ENCODE data around the gene EYA2.
"Not testable (repeated sequence)": the region's sequence is repeated elsewhere in the genome, so short reads cannot be mapped to it uniquely, and the experiment has no call there.

Gene EYA2

DNA sequence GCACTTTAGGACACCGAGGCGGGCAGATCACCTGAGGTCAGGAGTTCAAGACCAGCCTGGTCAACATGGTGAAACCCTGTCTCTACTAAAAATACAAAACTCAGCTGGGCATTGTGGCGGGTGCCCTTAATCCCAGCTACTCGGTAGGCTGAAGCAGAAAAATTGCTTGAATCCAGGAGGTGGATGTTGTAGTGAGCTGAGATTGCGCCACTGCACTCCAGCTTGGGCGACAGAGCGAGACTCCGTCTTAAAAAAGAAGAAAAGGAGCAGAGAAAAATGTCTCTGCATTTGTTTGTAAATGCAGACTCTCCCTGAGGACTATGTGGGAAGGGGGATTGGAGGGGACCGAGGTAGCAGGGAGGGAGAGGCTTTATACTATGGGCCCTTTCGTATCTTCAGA, 311.9 kb downstream of the EYA2 start:
- H3K27me3 ChIP-seq (ENCODE audit: control insufficient read depth, insufficient read depth, low read length); H3K9ac ChIP-seq (ENCODE audit: low read length); H3K4me3 ChIP-seq (ENCODE audit: low read length); H3K4me1 ChIP-seq (ENCODE audit: control insufficient read depth, insufficient read depth, low read length); H3K27ac ChIP-seq (ENCODE audit: low read depth, low read length): not testable (repeated sequence)
- peaks cover 16% of the 10 kb centered on the region for H3K36me3 ChIP-seq (ENCODE audit: control insufficient read depth, insufficient read depth, low read length)

GRCh38 chr20:47206962-47207641, 312.5 kb downstream of the EYA2 start:
- no peak overlapping the region for H3K9ac ChIP-seq (ENCODE audit: low read length)
- peaks cover 22% of the 10 kb centered on the region for H3K36me3 ChIP-seq (ENCODE audit: control insufficient read depth, insufficient read depth, low read length)
- H3K4me3 ChIP-seq (ENCODE audit: low read length) = no peak overlapping the region
- H3K27me3 ChIP-seq (ENCODE audit: control insufficient read depth, insufficient read depth, low read length) = no peaks in the 10 kb centered on the region
- H3K4me1 ChIP-seq (ENCODE audit: control insufficient read depth, insufficient read depth, low read length) = no peaks in the 10 kb centered on the region
- no peak overlapping the region for H3K27ac ChIP-seq (ENCODE audit: low read depth, low read length)

DNA sequence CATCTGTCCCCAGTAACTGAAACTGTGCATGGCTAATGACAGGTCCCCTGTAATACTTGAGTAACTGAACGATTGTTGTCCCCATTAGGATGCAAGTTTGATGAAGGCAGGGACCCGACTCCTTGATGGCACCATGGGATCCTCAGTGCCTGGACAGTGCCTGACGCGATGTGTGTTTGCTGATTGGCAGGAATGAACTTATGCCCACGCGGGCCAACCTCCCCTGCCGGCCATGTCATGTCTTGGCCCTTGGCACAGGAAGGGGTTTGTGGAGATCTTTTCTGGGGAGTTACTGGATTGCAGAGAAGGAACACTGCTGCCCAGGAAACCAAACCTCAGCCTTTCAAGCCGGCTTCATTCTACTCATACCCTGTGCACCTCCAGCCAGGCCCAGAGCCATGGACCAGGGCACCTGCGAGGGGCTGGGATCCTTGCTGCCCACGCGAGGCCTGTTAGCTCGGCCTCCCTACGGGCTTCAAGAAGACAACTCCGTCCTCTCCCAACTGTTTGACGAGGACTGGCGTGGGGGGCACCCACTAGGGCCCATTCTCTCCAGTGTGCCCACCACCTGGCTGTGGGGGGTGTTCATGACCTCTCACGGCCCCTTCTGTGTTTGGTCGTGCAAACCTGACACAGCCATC, 314.0 kb downstream of the EYA2 start:
- no peak overlapping the region for H3K9ac ChIP-seq (ENCODE audit: low read length)
- no peak overlapping the region for H3K27ac ChIP-seq (ENCODE audit: low read depth, low read length)
- H3K4me3 ChIP-seq (ENCODE audit: low read length) = no peak overlapping the region
- no peaks in the 10 kb centered on the region for H3K27me3 ChIP-seq (ENCODE audit: control insufficient read depth, insufficient read depth, low read length)
- peaks cover 25% of the 10 kb centered on the region for H3K36me3 ChIP-seq (ENCODE audit: control insufficient read depth, insufficient read depth, low read length)
- H3K4me1 ChIP-seq (ENCODE audit: control insufficient read depth, insufficient read depth, low read length) = no peaks in the 10 kb centered on the region

- H3K27ac ChIP-seq (ENCODE audit: low read depth, low read length) = no peak overlapping the region
- H3K36me3 ChIP-seq (ENCODE audit: control insufficient read depth, insufficient read depth, low read length) = peaks cover 25% of the 10 kb centered on the region
- no peak overlapping the region for H3K4me3 ChIP-seq (ENCODE audit: low read length)
- no peaks in the 10 kb centered on the region for H3K27me3 ChIP-seq (ENCODE audit: control insufficient read depth, insufficient read depth, low read length)
- H3K4me1 ChIP-seq (ENCODE audit: control insufficient read depth, insufficient read depth, low read length) = no peaks in the 10 kb centered on the region
- no peak overlapping the region for H3K9ac ChIP-seq (ENCODE audit: low read length)
Measured at GRCh38 chr20:47209982-47210381, 315.3 kb downstream of the EYA2 start.

- H3K4me1 ChIP-seq (ENCODE audit: control insufficient read depth, insufficient read depth, low read length) = no peaks in the 10 kb centered on the region
- H3K27me3 ChIP-seq (ENCODE audit: control insufficient read depth, insufficient read depth, low read length) = no peaks in the 10 kb centered on the region
- peaks cover 25% of the 10 kb centered on the region for H3K36me3 ChIP-seq (ENCODE audit: control insufficient read depth, insufficient read depth, low read length)
- H3K9ac ChIP-seq (ENCODE audit: low read length) = no peak overlapping the region
- no peak overlapping the region for H3K4me3 ChIP-seq (ENCODE audit: low read length)
- H3K27ac ChIP-seq (ENCODE audit: low read depth, low read length) = no peak overlapping the region
Measured at GRCh38 chr20:47210470-47210869, 315.8 kb downstream of the EYA2 start.

- no peak overlapping the region for H3K27ac ChIP-seq (ENCODE audit: low read depth, low read length)
- H3K4me1 ChIP-seq (ENCODE audit: control insufficient read depth, insufficient read depth, low read length) = no peaks in the 10 kb centered on the region
- H3K27me3 ChIP-seq (ENCODE audit: control insufficient read depth, insufficient read depth, low read length) = no peaks in the 10 kb centered on the region
- H3K4me3 ChIP-seq (ENCODE audit: low read length) = no peak overlapping the region
- peaks cover 25% of the 10 kb centered on the region for H3K36me3 ChIP-seq (ENCODE audit: control insufficient read depth, insufficient read depth, low read length)
- no peak overlapping the region for H3K9ac ChIP-seq (ENCODE audit: low read length)
Measured at GRCh38 chr20:47211036-47211435, 316.4 kb downstream of the EYA2 start.

GRCh38 chr20:47212606-47213207, 318.1 kb downstream of the EYA2 start:
- no peak overlapping the region for H3K27ac ChIP-seq (ENCODE audit: low read depth, low read length)
- H3K4me1 ChIP-seq (ENCODE audit: control insufficient read depth, insufficient read depth, low read length) = no peaks in the 10 kb centered on the region
- H3K27me3 ChIP-seq (ENCODE audit: control insufficient read depth, insufficient read depth, low read length) = no peaks in the 10 kb centered on the region
- H3K36me3 ChIP-seq (ENCODE audit: control insufficient read depth, insufficient read depth, low read length) = peaks cover 28% of the 10 kb centered on the region
- no peak overlapping the region for H3K4me3 ChIP-seq (ENCODE audit: low read length)
- no peak overlapping the region for H3K9ac ChIP-seq (ENCODE audit: low read length)

DNA sequence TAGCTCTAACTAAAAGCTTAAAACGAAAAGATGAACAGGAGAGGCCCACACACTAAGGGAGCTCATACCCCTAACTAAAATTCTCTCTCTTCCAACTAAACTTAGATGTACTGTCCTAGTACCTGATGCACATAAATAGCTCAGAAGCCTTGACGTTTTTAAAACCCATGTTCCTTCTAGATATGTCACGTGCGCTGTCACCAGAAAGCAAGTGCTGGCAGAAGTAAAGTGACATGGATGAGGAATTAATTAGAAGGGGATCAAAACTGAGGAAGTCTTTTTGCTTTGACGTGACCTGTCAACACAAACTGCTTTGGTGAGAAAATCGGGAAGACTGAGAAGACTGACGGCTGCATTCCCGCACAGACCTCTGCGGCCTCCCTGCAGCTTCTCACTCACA, 319.3 kb downstream of the EYA2 start:
- H3K36me3 ChIP-seq (ENCODE audit: control insufficient read depth, insufficient read depth, low read length) = peaks cover 28% of the 10 kb centered on the region
- no peaks in the 10 kb centered on the region for H3K27me3 ChIP-seq (ENCODE audit: control insufficient read depth, insufficient read depth, low read length)
- no peak overlapping the region for H3K27ac ChIP-seq (ENCODE audit: low read depth, low read length)
- H3K4me1 ChIP-seq (ENCODE audit: control insufficient read depth, insufficient read depth, low read length) = no peaks in the 10 kb centered on the region
- no peak overlapping the region for H3K9ac ChIP-seq (ENCODE audit: low read length)
- H3K4me3 ChIP-seq (ENCODE audit: low read length) = no peak overlapping the region

- peaks cover 19% of the 10 kb centered on the region for H3K36me3 ChIP-seq (ENCODE audit: control insufficient read depth, insufficient read depth, low read length)
Measured at GRCh38 chr20:47215653-47216397, 321.2 kb downstream of the EYA2 start.

DNA sequence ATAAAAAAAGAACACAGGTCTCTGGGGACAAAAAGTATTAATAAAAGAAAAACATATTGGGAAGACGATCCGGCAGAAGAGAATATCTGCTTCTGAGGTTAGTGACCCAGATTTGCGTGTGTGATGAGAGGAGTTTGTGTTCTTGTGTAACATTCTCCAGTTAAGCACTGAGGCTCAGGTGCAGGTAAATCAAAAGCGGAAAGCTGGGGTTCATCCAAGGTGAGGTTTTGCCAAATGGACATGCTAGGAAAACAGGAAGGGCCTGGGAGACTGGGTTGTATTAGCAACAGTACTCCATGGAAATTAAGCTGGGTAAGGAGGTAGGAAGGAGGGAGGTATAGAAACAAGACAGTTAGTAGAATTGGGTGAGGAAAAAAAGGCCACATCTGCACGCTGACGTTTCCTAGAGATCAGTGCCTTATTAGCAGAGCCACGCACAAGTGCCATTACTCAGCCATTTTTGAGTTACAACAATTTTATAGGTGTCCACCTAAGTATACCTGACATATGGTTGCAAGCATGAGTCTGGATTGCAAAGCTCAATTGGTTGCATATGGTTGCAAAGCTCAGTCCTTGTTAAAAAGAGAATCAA, 322.3 kb downstream of the EYA2 start:
- peaks cover 19% of the 10 kb centered on the region for H3K36me3 ChIP-seq (ENCODE audit: control insufficient read depth, insufficient read depth, low read length)
- no peaks in the 10 kb centered on the region for H3K27me3 ChIP-seq (ENCODE audit: control insufficient read depth, insufficient read depth, low read length)
- H3K27ac ChIP-seq (ENCODE audit: low read depth, low read length) = no peak overlapping the region
- no peak overlapping the region for H3K9ac ChIP-seq (ENCODE audit: low read length)
- no peak overlapping the region for H3K4me3 ChIP-seq (ENCODE audit: low read length)
- H3K4me1 ChIP-seq (ENCODE audit: control insufficient read depth, insufficient read depth, low read length) = no peaks in the 10 kb centered on the region

More at GRCh38 chr20:47215653-47216397, 321.2 kb downstream of the EYA2 start:
- Histone ChIP-seq H3K9ac (ENCODE audit: low read length) (no peak overlapping the region), H3K27me3 (ENCODE audit: control insufficient read depth, insufficient read depth, low read length) (no peaks in the 10 kb centered on the region), H3K4me1 (ENCODE audit: control insufficient read depth, insufficient read depth, low read length) (no peaks in the 10 kb centered on the region), H3K27ac (ENCODE audit: low read depth, low read length) (no peak overlapping the region), H3K4me3 (ENCODE audit: low read length) (no peak overlapping the region)

DNA sequence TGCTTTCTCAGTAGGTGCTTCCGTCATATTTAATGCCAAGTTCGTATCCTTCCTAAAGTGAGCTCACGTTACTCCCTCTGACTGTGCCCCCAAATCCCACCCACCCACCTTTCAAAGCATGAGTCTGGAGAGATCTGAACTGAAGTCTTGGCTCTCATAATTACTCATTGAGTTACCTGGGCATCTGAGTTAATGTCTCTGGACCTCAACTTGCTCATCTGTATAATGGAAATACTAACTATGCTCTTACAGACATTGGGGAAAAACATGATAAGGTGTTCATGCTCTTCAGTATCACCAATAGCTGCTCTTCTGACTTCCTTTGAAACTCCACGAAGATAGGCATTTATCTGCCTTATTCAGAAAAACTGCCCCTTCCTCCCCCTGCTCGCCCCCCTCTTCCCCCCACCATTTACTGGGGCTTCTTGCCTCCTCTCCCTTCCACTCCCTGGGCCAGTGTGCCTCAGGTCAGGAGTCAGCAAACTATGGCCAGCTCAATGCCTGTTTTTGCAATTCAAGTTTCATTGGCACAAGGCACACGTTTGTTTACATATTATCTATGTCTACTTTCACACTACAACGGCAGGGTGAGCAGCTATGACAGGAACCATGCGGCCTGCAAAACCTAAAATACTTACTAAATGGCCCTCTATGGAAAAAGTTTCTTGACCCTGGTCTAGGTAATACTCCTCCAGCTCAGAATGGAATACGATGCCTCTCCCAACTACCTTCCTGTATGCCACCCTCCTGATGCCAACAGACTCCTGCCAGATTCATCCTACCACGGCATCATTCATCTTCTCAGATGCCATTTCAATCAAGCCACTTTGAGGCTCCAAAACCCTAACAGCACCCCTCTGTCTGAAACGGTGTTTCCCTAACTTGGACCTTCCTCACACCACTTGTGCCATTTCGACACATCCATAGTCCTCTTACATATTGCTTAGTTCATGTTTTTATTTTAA, 323.1 kb downstream of the EYA2 start:
- peaks cover 21% of the 10 kb centered on the region for H3K36me3 ChIP-seq (ENCODE audit: control insufficient read depth, insufficient read depth, low read length)
- no peaks in the 10 kb centered on the region for H3K27me3 ChIP-seq (ENCODE audit: control insufficient read depth, insufficient read depth, low read length)
- no peaks in the 10 kb centered on the region for H3K4me1 ChIP-seq (ENCODE audit: control insufficient read depth, insufficient read depth, low read length)
- no peak overlapping the region for H3K27ac ChIP-seq (ENCODE audit: low read depth, low read length)
- H3K4me3 ChIP-seq (ENCODE audit: low read length) = no peak overlapping the region
- no peak overlapping the region for H3K9ac ChIP-seq (ENCODE audit: low read length)

All from rectal smooth muscle tissue (tissue), 1 donor.